KMS-11 (cell line): ENCODE measurements around the gene ADGRV1.

ENCODE experiments used
- H2AFZ ChIP-seq: fragments of 200-600 bp; sonication (generic); 2 replicates; pipeline ENCODE4 v1.6.1; 2016; ENCODE audit warnings: antibody characterized with exemption, mixed run types, low read depth
- H3K27ac ChIP-seq: fragments of 200-600 bp; sonication (generic); 2 replicates; pipeline ENCODE4 v1.6.1; 2016; ENCODE audit warnings: mild to moderate bottlenecking, mixed run types
- H3K27me3 ChIP-seq: fragments of 200-600 bp; sonication (generic); 2 replicates; pipeline ENCODE4 v1.6.1; 2017; ENCODE audit warnings: mild to moderate bottlenecking, low read depth, mixed run types, moderate library complexity; ENCODE audit not compliant: insufficient read depth
- H3K36me3 ChIP-seq: fragments of 200-600 bp; sonication (generic); 2 replicates; pipeline ENCODE4 v1.6.1; 2017; ENCODE audit warnings: mild to moderate bottlenecking, mixed run types; ENCODE audit not compliant: insufficient read depth
- H3K4me1 ChIP-seq: fragments of 200-600 bp; sonication (generic); 2 replicates; pipeline ENCODE4 v1.6.1; 2016; ENCODE audit warnings: mild to moderate bottlenecking, low read depth, mixed run types; ENCODE audit not compliant: poor library complexity, severe bottlenecking
- H3K4me2 ChIP-seq: fragments of 200-600 bp; sonication (generic); 2 replicates; pipeline ENCODE4 v1.7.0; 2016; ENCODE audit warnings: mild to moderate bottlenecking, mixed run types
- H3K4me3 ChIP-seq: fragments of 200-600 bp; sonication (generic); IDR thresholded peaks from 2 replicates; pipeline ENCODE4 v1.6.1; 2017; ENCODE audit warnings: low read depth, low read length, mixed read lengths; ENCODE audit not compliant: insufficient read depth
- H3K79me2 ChIP-seq: fragments of 200-600 bp; sonication (generic); 2 replicates; pipeline ENCODE4 v1.6.1; 2016; ENCODE audit warnings: low read depth, mixed run types; ENCODE audit not compliant: insufficient read depth
- H3K9ac ChIP-seq: fragments of 200-600 bp; sonication (generic); 2 replicates; pipeline ENCODE4 v1.6.1; 2016; ENCODE audit warnings: mild to moderate bottlenecking, mixed run types
- H4K20me1 ChIP-seq: fragments of 200-600 bp; sonication (generic); 2 replicates; pipeline ENCODE4 v1.6.1; 2016; ENCODE audit warnings: mild to moderate bottlenecking, mixed run types; ENCODE audit not compliant: insufficient read depth
- CTCF ChIP-seq: fragments of 200-600 bp; sonication (generic); conservative IDR thresholded peaks from 2 replicates; pipeline ENCODE4 v1.6.1; 2017; ENCODE audit warnings: low read depth, mild to moderate bottlenecking, antibody characterized with exemption, low read length, moderate library complexity, mixed read lengths

The ADGRV1 gene

GRCh38 chr5:90873033-90873517 lies 314.5 kb downstream of the ADGRV1 start:
- no peaks in the 10 kb centered on the region for H3K79me2 ChIP-seq
- no peak overlapping the region for H3K27ac ChIP-seq
- no peak overlapping the region for H3K4me2 ChIP-seq
- no peak for TF ChIP-seq CTCF
- no peaks in the 10 kb centered on the region for H3K27me3 ChIP-seq
- H3K36me3 ChIP-seq: no peaks in the 10 kb centered on the region
- H3K9ac ChIP-seq: no peak overlapping the region
- no peaks in the 10 kb centered on the region for H4K20me1 ChIP-seq
- no peak overlapping the region for H2AFZ ChIP-seq
- no peak overlapping the region for H3K4me3 ChIP-seq
- H3K4me1 ChIP-seq: no peaks in the 10 kb centered on the region

DNA sequence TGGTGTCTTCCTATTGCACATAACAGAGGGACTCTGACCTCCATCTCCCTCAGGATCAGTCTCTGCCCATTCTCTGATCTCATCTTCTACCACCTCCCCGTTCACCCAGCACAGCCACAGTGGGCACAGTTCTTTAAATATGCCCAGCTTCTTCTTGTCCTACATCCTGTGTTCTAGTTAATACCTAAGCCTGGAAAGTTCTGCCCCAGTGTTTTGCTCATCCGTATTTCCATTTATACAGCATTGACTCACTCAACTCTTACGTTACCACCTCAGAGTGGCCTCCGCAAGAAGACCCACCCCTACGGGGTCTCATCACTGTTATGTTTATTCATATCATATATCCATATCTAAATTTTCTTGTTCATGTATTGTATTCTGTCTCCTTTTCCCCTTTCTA lies 315.5 kb downstream of the ADGRV1 start:
- H4K20me1 ChIP-seq: no peaks in the 10 kb centered on the region
- H3K9ac ChIP-seq: no peak overlapping the region
- no peak overlapping the region for H2AFZ ChIP-seq
- H3K4me1 ChIP-seq: no peaks in the 10 kb centered on the region
- no peaks in the 10 kb centered on the region for H3K79me2 ChIP-seq
- no peak overlapping the region for H3K4me2 ChIP-seq
- no peaks in the 10 kb centered on the region for H3K36me3 ChIP-seq
- no peak for TF ChIP-seq CTCF
- no peaks in the 10 kb centered on the region for H3K27me3 ChIP-seq
- H3K27ac ChIP-seq: no peak overlapping the region
- H3K4me3 ChIP-seq: no peak overlapping the region

DNA sequence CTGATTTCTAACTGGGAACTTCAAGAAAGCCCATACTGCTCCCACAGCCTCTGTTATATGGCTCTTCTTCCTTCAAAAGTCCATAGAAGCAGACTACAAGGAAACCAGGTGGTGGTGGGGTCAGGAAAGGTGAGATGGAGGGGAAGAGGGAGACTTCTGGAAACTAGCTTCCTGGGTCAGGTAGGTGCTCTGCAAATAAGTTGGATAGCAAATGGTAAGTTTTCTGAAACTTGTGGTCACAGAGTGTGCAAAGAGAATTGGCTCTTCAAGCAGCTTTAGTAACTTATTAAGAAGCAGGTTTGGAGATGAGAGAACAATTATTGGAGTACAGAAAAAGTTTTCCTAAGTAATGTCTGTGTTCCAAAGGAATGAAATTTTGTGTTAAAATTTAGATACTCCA lies 316.9 kb downstream of the ADGRV1 start:
- Histone ChIP-seq H3K4me2 (no peak overlapping the region), H3K79me2 (no peaks in the 10 kb centered on the region), H3K27me3 (no peaks in the 10 kb centered on the region), H2AFZ (no peak overlapping the region), H4K20me1 (no peaks in the 10 kb centered on the region), H3K4me1 (no peaks in the 10 kb centered on the region), H3K27ac (no peak overlapping the region), H3K4me3 (no peak overlapping the region), H3K9ac (no peak overlapping the region), H3K36me3 (no peaks in the 10 kb centered on the region)
- TF ChIP-seq CTCF: no peak

GRCh38 chr5:90876366-90876765 lies 317.8 kb downstream of the ADGRV1 start:
- H3K4me1 ChIP-seq: no peaks in the 10 kb centered on the region
- H3K79me2 ChIP-seq: no peaks in the 10 kb centered on the region
- no peaks in the 10 kb centered on the region for H3K27me3 ChIP-seq
- no peak for TF ChIP-seq CTCF
- H3K4me3 ChIP-seq: no peak overlapping the region
- H3K36me3 ChIP-seq: no peaks in the 10 kb centered on the region
- H3K27ac ChIP-seq: no peak overlapping the region
- no peaks in the 10 kb centered on the region for H4K20me1 ChIP-seq
- no peak overlapping the region for H3K4me2 ChIP-seq
- H2AFZ ChIP-seq: no peak overlapping the region
- no peak overlapping the region for H3K9ac ChIP-seq
